Smooth muscle cell (in vitro differentiated cells): Measurements from ENCODE around the gene ZNF660. TPM values are rescaled to one million over a fixed set of nuclear protein-coding genes. Genes with fewer than 3 reads are reported as not detected.
"Not testable (repeated sequence)": the region's sequence is repeated elsewhere in the genome, so short reads cannot be mapped to it uniquely, and the experiment has no call there.

ENCODE experiments used
- DNase-seq: peaks from one replicate; lab custom pipeline; 2025; ENCODE audit not compliant: unreplicated experiment; lab: John Stamatoyannopoulos, UW
- H2AFZ ChIP-seq: fragments of 200-600 bp; sonication (generic); 2 replicates; pipeline ENCODE4 v1.6.0; 2016; ENCODE audit warnings: antibody characterized with exemption, low read depth, mild to moderate bottlenecking
- H3F3A ChIP-seq: fragments of 200-600 bp; sonication (generic); 2 replicates; pipeline ENCODE4 v1.6.0; 2017; ENCODE audit warnings: antibody characterized with exemption, low read depth
- H3K27ac ChIP-seq: fragments of 200-600 bp; sonication (generic); 2 replicates; pipeline ENCODE4 v1.5.1; 2016; ENCODE audit warnings: low read depth, mild to moderate bottlenecking
- H3K27me3 ChIP-seq: fragments of 200-600 bp; sonication (generic); 2 replicates; pipeline ENCODE4 v1.6.1; 2016; ENCODE audit warnings: low read depth, mild to moderate bottlenecking
- H3K36me3 ChIP-seq: fragments of 200-600 bp; sonication (generic); 2 replicates; pipeline ENCODE4 v1.5.1; 2016; ENCODE audit warnings: low read depth
- H3K4me1 ChIP-seq: fragments of 200-600 bp; sonication (generic); 2 replicates; pipeline ENCODE4 v1.5.1; 2016; ENCODE audit warnings: low read depth
- H3K4me2 ChIP-seq: fragments of 200-600 bp; sonication (generic); 2 replicates; pipeline ENCODE4 v1.6.0; 2016; ENCODE audit warnings: mild to moderate bottlenecking
- H3K4me3 ChIP-seq: fragments of 200-600 bp; sonication (generic); 2 replicates; pipeline ENCODE4 v1.5.1; 2016; ENCODE audit warnings: mild to moderate bottlenecking
- H3K79me2 ChIP-seq: fragments of 200-600 bp; sonication (generic); 2 replicates; pipeline ENCODE4 v1.6.0; 2016; ENCODE audit warnings: low read depth, mild to moderate bottlenecking
- H3K9ac ChIP-seq: fragments of 200-600 bp; sonication (generic); 2 replicates; pipeline ENCODE4 v1.6.0; 2016; ENCODE audit warnings: low read depth
- H3K9me3 ChIP-seq: fragments of 200-600 bp; sonication (generic); replicated peaks from 2 replicates; pipeline ENCODE4 v1.5.1; 2016; ENCODE audit warnings: low read depth
- H4K20me1 ChIP-seq: fragments of 200-600 bp; sonication (generic); 2 replicates; pipeline ENCODE4 v1.6.0; 2016; ENCODE audit warnings: low read depth
- WGBS: methylation state at CpG from one replicate; pipeline ENCODE4 v1.1.7; 2016; ENCODE audit warnings: low lambda C conversion rate; 5-methylcytosine and 5-hydroxymethylcytosine counted together
- polyA plus RNA-seq: library from polyadenylated mRNA; unstranded; fragments of >200 nt; fragmentation: Nextera tagmentation; extraction: Ambion mirVana; gene quantifications from 2 replicates; pipeline ENCODE4 v1.2.1, GENCODE V29; 2016
- total RNA-seq: library from RNA; depleted of rRNA; stranded (reverse); fragments of >200 nt; gene quantifications from 2 replicates; pipeline ENCODE4 v1.2.3, GENCODE V29; 2014
- TF ChIP-seq, protein P1 (sequence below): fragments of 200-600 bp; sonication (generic); IDR thresholded peaks from 2 replicates; pipeline ENCODE4 v1.5.1; 2017; ENCODE audit warnings: borderline replicate concordance, mild to moderate bottlenecking, antibody characterized with exemption; ENCODE audit not compliant: insufficient read depth, poor library complexity, severe bottlenecking

ZNF660 gene
- total RNA-seq (5.1 and 5.4 TPM in 2 replicates), polyA plus RNA-seq (1.8 and 2.0 TPM in 2 replicates)

DNA sequence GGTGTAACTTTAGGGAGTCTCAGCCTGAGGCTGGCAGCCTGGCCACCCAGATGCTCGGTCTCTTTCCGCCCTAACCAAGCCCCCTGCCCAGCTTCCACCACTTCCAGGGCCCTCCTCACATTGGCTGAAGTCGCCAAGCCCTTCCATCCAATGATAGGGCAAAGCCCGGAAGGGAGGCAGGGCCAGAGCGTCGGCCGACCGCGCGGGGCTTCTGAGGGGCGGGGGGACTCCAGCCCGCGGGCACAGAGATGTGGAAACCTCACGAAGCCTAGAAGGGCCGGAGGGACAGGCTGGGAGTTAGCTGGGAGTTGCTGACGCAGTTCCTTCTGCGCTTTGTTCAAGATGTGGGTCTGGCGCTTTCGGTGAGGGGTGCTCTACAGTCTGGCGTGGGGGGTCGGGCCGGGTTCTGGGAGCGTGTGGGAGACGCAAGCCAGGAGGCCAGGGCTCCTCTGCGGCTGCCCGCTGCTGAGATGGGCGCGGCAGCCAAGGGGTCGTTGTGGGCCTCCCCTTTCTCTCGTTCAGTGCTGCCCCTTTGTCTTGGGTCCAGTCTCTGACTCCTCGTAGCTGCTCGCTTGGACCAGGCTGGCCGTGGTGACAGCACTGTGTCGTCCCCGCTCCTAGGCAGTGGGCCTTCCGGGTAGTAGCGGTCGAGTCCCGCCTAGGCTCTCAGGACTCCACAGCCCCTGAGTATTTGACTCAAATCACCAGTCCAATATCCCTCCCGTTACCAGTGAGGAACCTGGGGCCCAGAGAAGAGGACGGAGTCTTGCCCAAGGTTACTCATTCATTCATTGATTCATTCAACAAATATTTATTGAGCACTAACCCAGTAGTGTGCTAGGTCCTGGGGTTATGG is at the start of gene ZNF660:
Gene ZNF660, plus strand, starts transcription at position 319 of the 856 bp plus-strand sequence. CDS start 9,230 bp downstream, outside the sequence.
- Histone ChIP-seq H3K4me2 (peak within 1 kb of the TSS; percentile 97), H2AFZ (peak within 1 kb of the TSS; percentile 95), H3K9me3 (no peaks in the 10 kb centered on the region), H3K4me3 (peak within 1 kb of the TSS; percentile 81), H3K9ac (peak within 1 kb of the TSS; percentile 96), H3K36me3 (peaks cover 20% of the 10 kb centered on the region), H3F3A (no peaks in the 10 kb centered on the region), H3K27ac (peak within 1 kb of the TSS; percentile 93), H3K27me3 (no peaks in the 10 kb centered on the region), H3K79me2 (peaks cover 19% of the 10 kb centered on the region), H4K20me1 (no peaks in the 10 kb centered on the region), H3K4me1 (peaks cover 12% of the 10 kb centered on the region)
- under 1% methylated on average over 40 of the region's 41 CpGs for WGBS
- DNase-seq: peak; percentile 25
- TF ChIP-seq, protein P1, sequence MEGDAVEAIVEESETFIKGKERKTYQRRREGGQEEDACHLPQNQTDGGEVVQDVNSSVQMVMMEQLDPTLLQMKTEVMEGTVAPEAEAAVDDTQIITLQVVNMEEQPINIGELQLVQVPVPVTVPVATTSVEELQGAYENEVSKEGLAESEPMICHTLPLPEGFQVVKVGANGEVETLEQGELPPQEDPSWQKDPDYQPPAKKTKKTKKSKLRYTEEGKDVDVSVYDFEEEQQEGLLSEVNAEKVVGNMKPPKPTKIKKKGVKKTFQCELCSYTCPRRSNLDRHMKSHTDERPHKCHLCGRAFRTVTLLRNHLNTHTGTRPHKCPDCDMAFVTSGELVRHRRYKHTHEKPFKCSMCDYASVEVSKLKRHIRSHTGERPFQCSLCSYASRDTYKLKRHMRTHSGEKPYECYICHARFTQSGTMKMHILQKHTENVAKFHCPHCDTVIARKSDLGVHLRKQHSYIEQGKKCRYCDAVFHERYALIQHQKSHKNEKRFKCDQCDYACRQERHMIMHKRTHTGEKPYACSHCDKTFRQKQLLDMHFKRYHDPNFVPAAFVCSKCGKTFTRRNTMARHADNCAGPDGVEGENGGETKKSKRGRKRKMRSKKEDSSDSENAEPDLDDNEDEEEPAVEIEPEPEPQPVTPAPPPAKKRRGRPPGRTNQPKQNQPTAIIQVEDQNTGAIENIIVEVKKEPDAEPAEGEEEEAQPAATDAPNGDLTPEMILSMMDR: no peak

DNA sequence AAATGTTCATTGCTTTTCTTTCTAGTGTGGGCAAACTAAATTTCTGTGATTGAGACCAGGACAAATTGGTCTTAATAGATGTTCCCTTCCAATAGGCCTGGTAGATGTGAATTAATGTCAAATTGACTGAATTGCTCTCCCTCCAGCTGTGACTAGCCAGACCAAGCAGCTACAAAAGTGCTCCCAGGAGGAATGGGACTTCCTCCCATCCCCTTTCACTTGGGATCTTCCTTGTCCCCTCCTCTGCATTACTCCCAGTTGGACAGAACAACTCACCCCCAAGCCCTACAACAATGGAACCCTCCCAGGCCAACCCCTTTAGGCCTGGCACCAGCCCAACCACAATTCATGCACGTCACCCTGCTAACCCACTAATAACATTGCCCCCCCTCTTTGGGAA is 49.4 kb upstream of the ZNF660 start:
- no peak for DNase-seq
- Histone ChIP-seq H3K79me2 (no peaks in the 10 kb centered on the region), H3K4me1 (no peaks in the 10 kb centered on the region), H3F3A (no peaks in the 10 kb centered on the region), H4K20me1 (no peaks in the 10 kb centered on the region), H3K9ac (no peak overlapping the region), H3K9me3 (no peaks in the 10 kb centered on the region), H3K4me2 (no peak overlapping the region), H3K27ac (no peak overlapping the region), H3K36me3 (no peaks in the 10 kb centered on the region), H3K27me3 (peaks cover 41% of the 10 kb centered on the region), H2AFZ (no peak overlapping the region), H3K4me3 (no peak overlapping the region)
- 37% methylated on average over 1 of the region's 1 CpG for WGBS
- TF ChIP-seq, protein P1: no peak

GRCh38 chr3:44544811-44545210 is 40.0 kb upstream of the ZNF660 start:
- not testable (repeated sequence) for H3K36me3 ChIP-seq, H3K79me2 ChIP-seq, H3K4me1 ChIP-seq, H2AFZ ChIP-seq, H3K9ac ChIP-seq, H4K20me1 ChIP-seq, H3K9me3 ChIP-seq, H3K4me2 ChIP-seq, H3F3A ChIP-seq, H3K4me3 ChIP-seq, H3K27ac ChIP-seq, DNase-seq
- WGBS: 95% methylated on average over 1 of the region's 1 CpG
- peaks cover 37% of the 10 kb centered on the region for H3K27me3 ChIP-seq

DNA sequence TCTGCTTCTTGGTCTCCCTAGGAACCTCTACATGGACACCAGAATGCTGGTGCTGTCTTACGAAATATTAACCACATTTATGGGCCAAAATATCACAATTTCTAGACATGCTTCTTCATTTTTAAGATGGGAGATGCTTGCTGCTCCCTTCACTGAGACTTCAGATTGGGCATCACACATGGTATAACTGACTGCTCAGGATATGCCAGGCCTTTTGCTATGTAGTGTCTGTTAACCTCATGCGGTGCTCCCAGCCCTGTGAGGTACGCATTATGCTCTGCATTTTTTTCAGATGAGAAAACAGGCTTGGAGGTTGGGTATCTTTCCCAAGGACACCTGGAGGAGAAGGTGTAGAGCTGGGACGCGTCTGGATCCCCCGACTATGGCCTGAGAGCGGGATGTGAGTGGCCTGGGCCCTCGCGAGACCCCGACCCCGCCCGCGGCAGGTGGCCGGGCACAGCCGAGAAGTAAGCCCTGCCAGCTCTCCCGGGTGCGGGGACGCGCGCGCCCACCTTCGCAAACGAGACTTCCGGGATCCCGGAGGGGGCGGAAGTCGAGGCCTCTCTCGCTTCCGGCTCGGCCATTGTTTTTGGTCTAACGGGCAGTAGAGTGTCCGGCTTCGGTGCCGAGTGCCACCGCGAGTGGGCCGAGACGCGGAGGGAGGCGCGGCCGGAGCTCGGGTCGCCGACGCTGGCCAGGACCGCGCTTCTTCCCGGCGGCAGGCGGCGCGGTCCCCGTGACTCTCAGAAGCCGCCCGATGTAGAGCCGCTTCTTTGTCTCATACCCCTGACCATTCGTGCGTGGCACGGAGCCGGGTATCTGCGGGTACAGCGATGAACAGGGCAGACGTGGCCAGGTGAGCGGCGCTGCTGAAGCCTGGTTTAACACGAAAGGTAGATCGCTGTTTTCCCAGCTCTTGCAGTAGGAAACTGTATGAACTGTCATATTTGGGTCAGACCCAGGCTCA is 29.9 kb upstream of the ZNF660 start, which contains the start of gene ZKSCAN7:
Gene ZKSCAN7, plus strand, starts transcription at position 568 of the 967 bp plus-strand sequence. CDS start 1,855 bp downstream, outside the sequence.
- H3K9ac ChIP-seq: peak within 1 kb of the TSS; percentile 70
- TF ChIP-seq, protein P1: peak; percentile 18
- DNase-seq: no peak
- H3K36me3 ChIP-seq: no peaks in the 10 kb centered on the region
- peak within 1 kb of the TSS; percentile 94 for H3K4me2 ChIP-seq
- H3K9me3 ChIP-seq: no peaks in the 10 kb centered on the region
- peak within 1 kb of the TSS; percentile 13 for H3K27ac ChIP-seq
- peaks cover 8% of the 10 kb centered on the region for H3K79me2 ChIP-seq
- H3K27me3 ChIP-seq: peaks cover 31% of the 10 kb centered on the region
- no peaks in the 10 kb centered on the region for H3F3A ChIP-seq
- whole genome bisulfite sequencing: 3% methylated on average over 66 of the region's 68 CpGs
- H3K4me1 ChIP-seq: peaks cover 10% of the 10 kb centered on the region
- H4K20me1 ChIP-seq: no peaks in the 10 kb centered on the region
- peak within 1 kb of the TSS; percentile 78 for H3K4me3 ChIP-seq
- peak within 1 kb of the TSS; percentile 99 for H2AFZ ChIP-seq
